Measurements from ENCODE around the gene DPYD. TPM values are rescaled to one million over a fixed set of nuclear protein-coding genes. Genes with fewer than 3 reads are reported as not detected.

DPYD gene
- total RNA-seq, 1 donor from 2014 or later: 5.9 TPM

- no peaks in the 10 kb centered on the region for H3K36me3 Mint-ChIP-seq (ENCODE audit: low read depth)
- TF ChIP-seq CTCF (conservative IDR thresholded peaks at IDR 0.05): no peak
- no peaks in the 10 kb centered on the region for H3K9me3 Mint-ChIP-seq
- H3K4me3 Mint-ChIP-seq: no peak overlapping the region
- no peaks in the 10 kb centered on the region for H3K27me3 Mint-ChIP-seq (ENCODE audit: low read depth)
- peaks cover 7% of the 10 kb centered on the region for H3K4me1 Mint-ChIP-seq
- H3K27ac Mint-ChIP-seq (ENCODE audit: unreplicated experiment): no peak overlapping the region
- DNase-seq (ENCODE audit: low read depth, low spot score): no peak
Measured at GRCh38 chr1:97538113-97538512, 382.7 kb downstream of the DPYD start.

GRCh38 chr1:97533358-97533757 is 387.5 kb downstream of the DPYD start:
- no peaks in the 10 kb centered on the region for H3K36me3 Mint-ChIP-seq (ENCODE audit: low read depth)
- DNase-seq (ENCODE audit: low read depth, low spot score): no peak
- H3K4me3 Mint-ChIP-seq: no peak overlapping the region
- H3K4me1 Mint-ChIP-seq: peaks cover 7% of the 10 kb centered on the region
- H3K27ac Mint-ChIP-seq (ENCODE audit: unreplicated experiment): no peak overlapping the region
- H3K9me3 Mint-ChIP-seq: no peaks in the 10 kb centered on the region
- TF ChIP-seq CTCF (conservative IDR thresholded peaks at IDR 0.05): no peak
- H3K27me3 Mint-ChIP-seq (ENCODE audit: low read depth): no peaks in the 10 kb centered on the region

GRCh38 chr1:97529600-97529999 is 391.2 kb downstream of the DPYD start:
- Mint-ChIP-seq H3K27me3 (ENCODE audit: low read depth) (no peaks in the 10 kb centered on the region), H3K4me3 (no peak overlapping the region), H3K36me3 (ENCODE audit: low read depth) (no peaks in the 10 kb centered on the region), H3K27ac (ENCODE audit: unreplicated experiment) (no peak overlapping the region), H3K4me1 (peaks cover 4% of the 10 kb centered on the region), H3K9me3 (peaks cover 4% of the 10 kb centered on the region)
- no peak for DNase-seq (ENCODE audit: low read depth, low spot score)
- TF ChIP-seq CTCF (conservative IDR thresholded peaks at IDR 0.05): no peak

DNA sequence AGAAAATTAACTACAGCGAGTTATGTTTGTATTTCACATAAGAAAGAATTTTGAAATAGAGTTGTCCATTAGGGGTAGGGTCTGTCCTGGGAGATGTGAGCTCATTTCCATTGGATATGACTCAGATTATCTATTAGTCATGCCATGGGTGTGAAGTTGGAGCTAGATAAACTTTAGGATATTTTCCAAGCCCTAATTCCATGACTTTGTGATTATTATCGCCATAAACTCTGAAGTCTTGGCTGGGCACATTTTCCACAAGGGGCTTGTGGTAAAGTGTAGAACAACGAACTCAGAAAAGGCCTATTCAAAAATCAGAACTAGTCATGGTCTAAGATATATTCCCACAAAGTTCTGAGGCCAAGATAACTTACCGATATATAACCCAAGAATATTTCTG is 396.6 kb downstream of the DPYD start:
- Mint-ChIP-seq H3K27me3 (ENCODE audit: low read depth) (no peaks in the 10 kb centered on the region), H3K4me3 (no peak overlapping the region), H3K27ac (ENCODE audit: unreplicated experiment) (no peak overlapping the region), H3K36me3 (ENCODE audit: low read depth) (peaks cover 9% of the 10 kb centered on the region), H3K9me3 (peaks cover 9% of the 10 kb centered on the region), H3K4me1 (peaks cover 4% of the 10 kb centered on the region)
- DNase-seq (ENCODE audit: low read depth, low spot score): no peak
- no peak for TF ChIP-seq CTCF (conservative IDR thresholded peaks at IDR 0.05)

- Mint-ChIP-seq H3K36me3 (ENCODE audit: low read depth) (peaks cover 6% of the 10 kb centered on the region), H3K27me3 (ENCODE audit: low read depth) (no peaks in the 10 kb centered on the region), H3K4me3 (no peak overlapping the region), H3K27ac (ENCODE audit: unreplicated experiment) (no peak overlapping the region), H3K4me1 (peaks cover 19% of the 10 kb centered on the region), H3K9me3 (peaks cover 3% of the 10 kb centered on the region)
- no peak for TF ChIP-seq CTCF (conservative IDR thresholded peaks at IDR 0.05)
- DNase-seq (ENCODE audit: low read depth, low spot score): no peak
Measured at GRCh38 chr1:97516588-97516987, 404.2 kb downstream of the DPYD start.
